H1 (cell line): ENCODE data around the gene WDFY4.

Experiments
- CTCF ChIP-seq, 3 experiments: IDR thresholded peaks; 1 replicate in 2 of 3; 2 replicates in 1 of 3; pipeline versions ENCODE4 v1.5.1 to v1.6.1; 2011; ENCODE audit warnings: low read length in 3 of 3, mild to moderate bottlenecking in 3 of 3, inconsistent platforms in 2 of 3, low read depth in 1 of 3, moderate library complexity in 1 of 3; ENCODE audit not compliant: insufficient read depth in 1 of 3; ENCODE audit errors: control extremely low read depth in 1 of 3
- EP300 ChIP-seq, 2 experiments: IDR thresholded peaks; 1 replicate in 1 of 2; 2 replicates in 1 of 2; pipeline ENCODE4 v1.6.1; 2011 to 2012; ENCODE audit warnings: low read depth in 2 of 2, low read length in 2 of 2, mild to moderate bottlenecking in 2 of 2, borderline replicate concordance in 1 of 2, inconsistent platforms in 1 of 2, moderate library complexity in 1 of 2
- FOSL1 ChIP-seq: IDR thresholded peaks from 2 replicates; pipeline ENCODE4 v1.6.1; 2011; ENCODE audit warnings: mild to moderate bottlenecking, low read depth, low read length, moderate library complexity; ENCODE audit not compliant: insufficient read depth
- JUND ChIP-seq: IDR thresholded peaks from 2 replicates; pipeline ENCODE4 v1.6.1; 2011; ENCODE audit warnings: mild to moderate bottlenecking, improper control_type of control experiment, low read length
- POLR2A ChIP-seq, 2 experiments: IDR thresholded peaks; 1 replicate in 1 of 2; 2 replicates in 1 of 2; pipeline ENCODE4 v1.6.1; 2011; ENCODE audit warnings: low read depth in 2 of 2, low read length in 2 of 2, mild to moderate bottlenecking in 2 of 2; ENCODE audit errors: control extremely low read depth in 1 of 2

DNA sequence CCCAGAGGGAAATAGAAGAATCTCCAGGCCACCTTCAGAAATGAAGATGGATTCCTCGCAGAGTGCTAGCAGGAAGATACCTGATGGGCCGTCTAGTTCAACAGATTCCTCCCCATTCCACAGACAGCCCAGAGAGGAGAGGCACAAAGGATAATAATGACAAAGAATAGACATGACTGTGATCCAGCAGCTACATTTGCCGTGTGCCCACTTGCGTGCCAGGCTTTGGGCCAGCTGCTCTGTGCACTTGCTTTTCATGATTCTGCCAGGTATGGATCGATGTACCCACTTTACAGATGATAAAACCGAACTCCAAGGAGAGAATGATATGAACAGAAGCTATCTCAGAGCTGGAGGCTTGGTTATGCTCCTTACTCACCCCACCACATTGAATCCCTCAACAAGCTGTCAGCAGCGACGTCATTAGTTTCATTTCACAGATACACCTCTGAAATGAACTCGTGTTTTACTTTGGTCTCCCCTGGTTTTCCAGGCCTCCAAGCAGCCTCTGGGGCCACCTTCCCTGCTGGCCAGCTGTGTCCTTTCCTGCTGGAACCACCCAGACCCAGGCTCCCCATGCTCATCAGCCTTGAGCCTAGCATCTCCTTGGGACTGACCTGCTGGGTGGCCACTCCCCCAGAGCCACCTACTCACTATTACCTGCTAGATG, 11.9 kb upstream of the WDFY4 start:
- TF ChIP-seq POLR2A (IDR thresholded peaks at IDR 0.05; ENCODE audit: control extremely low read depth in 1 of 2, low read depth in 2 of 2, low read length in 2 of 2) = no peak
- no peak for TF ChIP-seq EP300 (IDR thresholded peaks at IDR 0.05; ENCODE audit: borderline replicate concordance in 1 of 2, low read depth in 2 of 2, low read length in 2 of 2)
- TF ChIP-seq FOSL1 = no peak
- no peak for TF ChIP-seq JUND
- TF ChIP-seq CTCF (IDR thresholded peaks at IDR 0.05; ENCODE audit: control extremely low read depth in 1 of 3, insufficient read depth in 1 of 3, low read depth in 1 of 3, low read length in 3 of 3) = no peak
